Bronchial epithelial cell (primary cell): ENCODE results near the gene IGSF9. TPM values are rescaled to one million over a fixed set of nuclear protein-coding genes. Genes with fewer than 3 reads are reported as not detected.
"Not testable (repeated sequence)": the region's sequence is repeated elsewhere in the genome, so short reads cannot be mapped to it uniquely, and the experiment has no call there.

ENCODE experiments used
- DNase-seq: peaks from one replicate; pipeline ENCODE4 v3.0.0-alpha.2; 2010; ENCODE audit warnings: low read depth
- FAIRE-seq: peaks from 2 replicates; lab custom pipeline; 2011; peaks lifted over from hg19 to GRCh38; lab: Jason Lieb, UNC
- H3K27me3 ChIP-seq: 2 replicates; pipeline ENCODE4 v1.5.1; 2011; ENCODE audit warnings: low read length; ENCODE audit not compliant: control insufficient read depth, insufficient read depth
- H3K36me3 ChIP-seq: 2 replicates; pipeline ENCODE4 v1.5.1; 2011; ENCODE audit warnings: low read length; ENCODE audit not compliant: control insufficient read depth, insufficient read depth
- H3K4me3 ChIP-seq: 2 replicates; pipeline ENCODE4 v1.5.1; 2011; ENCODE audit warnings: mild to moderate bottlenecking, low read depth, low read length, control low read depth
- CTCF ChIP-seq: IDR thresholded peaks from 2 replicates; pipeline ENCODE4 v1.5.1; 2011; ENCODE audit warnings: mild to moderate bottlenecking, moderate library complexity, low read length, control low read depth, inconsistent platforms; ENCODE audit not compliant: insufficient read depth, severe bottlenecking
- total RNA-seq: library from RNA; depleted of rRNA; stranded (reverse); fragments of >200 nt; gene quantifications from 2 replicates; pipeline ENCODE4 v1.2.1, GENCODE V29; 2014

Gene IGSF9
- total RNA-seq, 1 donor from 2014 or later: 6.3 TPM

- TF ChIP-seq CTCF: no peak
- FAIRE-seq (no peak), DNase-seq (peak; percentile 77)
- Histone ChIP-seq H3K27me3 (no peaks in the 10 kb centered on the region), H3K36me3 (peaks cover 13% of the 10 kb centered on the region), H3K4me3 (no peak overlapping the region)
Observed at GRCh38 chr1:159914252-159915018, 31.0 kb downstream of the IGSF9 start.

GRCh38 chr1:159913451-159914192, 31.8 kb downstream of the IGSF9 start:
- TF ChIP-seq CTCF: no peak
- FAIRE-seq (no peak), DNase-seq (peak; percentile 84)
- Histone ChIP-seq H3K36me3 (peaks cover 7% of the 10 kb centered on the region), H3K4me3 (no peak overlapping the region), H3K27me3 (no peaks in the 10 kb centered on the region)

- no peak for TF ChIP-seq CTCF
- FAIRE-seq (no peak), DNase-seq (no peak)
- Histone ChIP-seq H3K36me3 (no peaks in the 10 kb centered on the region), H3K27me3 (no peaks in the 10 kb centered on the region), H3K4me3 (no peak overlapping the region)
Observed at GRCh38 chr1:159911326-159912070, 33.9 kb downstream of the IGSF9 start.

GRCh38 chr1:159908031-159908940, 37.1 kb downstream of the IGSF9 start:
- Histone ChIP-seq H3K4me3 (no peak overlapping the region), H3K36me3 (no peaks in the 10 kb centered on the region), H3K27me3 (no peaks in the 10 kb centered on the region)
- no peak for TF ChIP-seq CTCF
- DNase-seq: no peak
- FAIRE-seq: no peak

- DNase-seq (no peak), FAIRE-seq (no peak)
- no peak overlapping the region for H3K4me3 ChIP-seq
- H3K36me3 ChIP-seq: no peaks in the 10 kb centered on the region
- TF ChIP-seq CTCF: no peak
- H3K27me3 ChIP-seq: no peaks in the 10 kb centered on the region
Observed at GRCh38 chr1:159906960-159907359, 38.5 kb downstream of the IGSF9 start.

GRCh38 chr1:159904036-159904435, 41.4 kb downstream of the IGSF9 start:
- H3K4me3 ChIP-seq, H3K27me3 ChIP-seq, FAIRE-seq, DNase-seq, H3K36me3 ChIP-seq: not testable (repeated sequence)
